Measurements from ENCODE around the gene IRAK3.

IRAK3 gene

DNA sequence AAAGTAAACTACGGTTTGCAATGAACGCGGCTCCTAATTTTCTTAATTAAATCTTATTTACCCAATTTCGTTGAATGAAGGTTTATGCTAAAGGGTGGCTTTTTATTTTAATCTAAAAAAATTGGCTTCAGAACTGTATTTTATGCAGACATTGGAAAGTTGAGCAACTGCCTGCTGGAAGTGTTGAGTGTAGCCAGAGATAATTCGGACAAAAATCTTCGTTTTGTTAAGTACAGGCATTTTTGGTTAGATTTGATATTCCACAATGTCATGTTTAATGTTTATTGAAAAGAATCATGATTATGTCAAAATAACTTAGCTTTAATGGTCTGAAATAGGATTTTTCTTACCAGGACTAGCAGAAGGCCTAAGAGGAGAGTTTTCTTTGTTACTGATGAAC lies 875 bp downstream of the IRAK3 start:
- Histone ChIP-seq H3K27me3 (replicated peaks; ENCODE audit: control insufficient read depth, insufficient read depth, low read length) (no peaks in the 10 kb centered on the region; the same call in 1 of the 2 replicates), H3K36me3 (ENCODE audit: control insufficient read depth, insufficient read depth, low read length) (no peaks in the 10 kb centered on the region), H3K4me3 (replicated peaks; ENCODE audit: low read depth, low read length) (no peak overlapping the region)
- TF ChIP-seq, protein P1, sequence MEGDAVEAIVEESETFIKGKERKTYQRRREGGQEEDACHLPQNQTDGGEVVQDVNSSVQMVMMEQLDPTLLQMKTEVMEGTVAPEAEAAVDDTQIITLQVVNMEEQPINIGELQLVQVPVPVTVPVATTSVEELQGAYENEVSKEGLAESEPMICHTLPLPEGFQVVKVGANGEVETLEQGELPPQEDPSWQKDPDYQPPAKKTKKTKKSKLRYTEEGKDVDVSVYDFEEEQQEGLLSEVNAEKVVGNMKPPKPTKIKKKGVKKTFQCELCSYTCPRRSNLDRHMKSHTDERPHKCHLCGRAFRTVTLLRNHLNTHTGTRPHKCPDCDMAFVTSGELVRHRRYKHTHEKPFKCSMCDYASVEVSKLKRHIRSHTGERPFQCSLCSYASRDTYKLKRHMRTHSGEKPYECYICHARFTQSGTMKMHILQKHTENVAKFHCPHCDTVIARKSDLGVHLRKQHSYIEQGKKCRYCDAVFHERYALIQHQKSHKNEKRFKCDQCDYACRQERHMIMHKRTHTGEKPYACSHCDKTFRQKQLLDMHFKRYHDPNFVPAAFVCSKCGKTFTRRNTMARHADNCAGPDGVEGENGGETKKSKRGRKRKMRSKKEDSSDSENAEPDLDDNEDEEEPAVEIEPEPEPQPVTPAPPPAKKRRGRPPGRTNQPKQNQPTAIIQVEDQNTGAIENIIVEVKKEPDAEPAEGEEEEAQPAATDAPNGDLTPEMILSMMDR (IDR thresholded peaks at IDR 0.05; ENCODE audit: insufficient read depth, low read length, poor library complexity, severe bottlenecking), result no peak
- no peak for DNase-seq (ENCODE audit: extremely low read depth, insufficient read length)

DNA sequence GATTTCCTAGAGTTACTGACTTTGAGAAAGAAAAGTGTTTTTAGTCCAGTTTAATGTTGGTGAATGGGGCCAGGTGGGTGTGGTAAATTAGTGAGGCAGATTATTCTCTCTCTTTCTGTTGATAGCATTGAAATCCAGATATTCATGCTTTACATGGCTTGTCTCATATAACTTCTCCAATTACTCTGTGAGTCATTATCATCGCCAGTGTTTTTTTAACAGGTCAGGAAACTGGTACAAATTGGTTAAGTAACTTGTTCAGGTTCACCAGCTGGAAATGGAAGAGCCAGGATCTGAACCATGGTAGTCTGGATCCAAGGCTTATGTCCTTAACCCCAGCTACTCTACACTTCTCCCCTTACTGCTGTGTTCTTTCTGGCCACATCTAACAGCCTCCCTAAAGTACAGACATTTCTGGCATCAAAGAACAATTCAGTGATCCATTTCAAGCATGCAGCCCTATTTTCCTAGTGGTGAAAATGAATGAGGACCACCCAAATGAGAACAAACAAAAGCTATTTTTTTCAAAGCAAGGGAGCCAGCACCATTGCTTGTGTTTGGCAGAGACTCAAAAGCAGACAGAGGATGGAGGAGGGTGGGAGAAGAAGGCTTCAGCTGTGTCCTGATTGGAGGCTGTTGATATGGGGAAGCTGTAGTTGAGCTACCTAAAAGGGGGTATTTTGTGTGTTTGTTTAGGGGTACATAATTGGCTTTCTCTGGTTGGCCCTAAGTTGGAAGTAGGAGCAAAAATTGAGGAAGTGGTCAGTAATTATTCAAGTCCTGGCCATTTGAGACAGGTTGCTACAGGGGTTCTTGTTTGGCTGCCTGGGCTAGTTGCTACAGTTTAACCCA lies 1.7 kb downstream of the IRAK3 start:
- DNase-seq (ENCODE audit: extremely low read depth, insufficient read length), result no peak
- no peaks in the 10 kb centered on the region; the same call in 1 of the 2 replicates for H3K27me3 ChIP-seq (replicated peaks; ENCODE audit: control insufficient read depth, insufficient read depth, low read length)
- no peaks in the 10 kb centered on the region for H3K36me3 ChIP-seq (ENCODE audit: control insufficient read depth, insufficient read depth, low read length)
- TF ChIP-seq, protein P1 (IDR thresholded peaks at IDR 0.05; ENCODE audit: insufficient read depth, low read length, poor library complexity, severe bottlenecking), result no peak
- H3K4me3 ChIP-seq (replicated peaks; ENCODE audit: low read depth, low read length), result no peak overlapping the region

GRCh38 chr12:66191547-66192126 lies 2.6 kb downstream of the IRAK3 start:
- TF ChIP-seq, protein P1 (IDR thresholded peaks at IDR 0.05; ENCODE audit: insufficient read depth, low read length, poor library complexity, severe bottlenecking), result no peak
- H3K36me3 ChIP-seq (ENCODE audit: control insufficient read depth, insufficient read depth, low read length), result no peaks in the 10 kb centered on the region
- H3K4me3 ChIP-seq (replicated peaks; ENCODE audit: low read depth, low read length), result no peak overlapping the region
- DNase-seq (ENCODE audit: extremely low read depth, insufficient read length), result no peak
- H3K27me3 ChIP-seq (replicated peaks; ENCODE audit: control insufficient read depth, insufficient read depth, low read length), result no peaks in the 10 kb centered on the region; the same call in 1 of the 2 replicates

DNA sequence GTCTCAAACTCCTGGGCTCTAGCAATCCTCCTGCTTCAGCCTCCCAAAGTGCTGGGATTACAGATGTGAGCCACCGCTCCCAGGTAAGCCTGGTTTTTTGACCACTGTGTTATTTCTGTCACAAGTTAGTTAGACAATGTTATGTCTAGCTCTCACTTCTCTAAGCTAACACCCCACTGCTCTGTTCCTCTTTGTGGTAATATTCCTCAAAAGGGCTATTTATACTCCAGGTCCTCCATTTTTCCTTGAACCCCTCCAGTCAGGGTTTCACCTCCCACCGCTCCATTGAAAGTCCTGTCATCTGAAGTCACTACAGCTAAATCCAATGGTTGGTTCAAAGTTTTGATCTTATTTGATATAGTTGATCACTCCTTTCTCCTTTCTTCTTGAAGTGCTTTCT lies 5.1 kb downstream of the IRAK3 start:
- no peaks in the 10 kb centered on the region for H3K36me3 ChIP-seq (ENCODE audit: control insufficient read depth, insufficient read depth, low read length)
- H3K27me3 ChIP-seq (replicated peaks; ENCODE audit: control insufficient read depth, insufficient read depth, low read length), result no peaks in the 10 kb centered on the region; the same call in 1 of the 2 replicates
- DNase-seq (ENCODE audit: extremely low read depth, insufficient read length), result no peak
- TF ChIP-seq, protein P1 (IDR thresholded peaks at IDR 0.05; ENCODE audit: insufficient read depth, low read length, poor library complexity, severe bottlenecking), result no peak
- no peak overlapping the region for H3K4me3 ChIP-seq (replicated peaks; ENCODE audit: low read depth, low read length)

GRCh38 chr12:66195242-66195641 lies 6.2 kb downstream of the IRAK3 start:
- TF ChIP-seq, protein P1 (IDR thresholded peaks at IDR 0.05; ENCODE audit: insufficient read depth, low read length, poor library complexity, severe bottlenecking), result no peak
- no peak for DNase-seq (ENCODE audit: extremely low read depth, insufficient read length)
- Histone ChIP-seq H3K36me3 (ENCODE audit: control insufficient read depth, insufficient read depth, low read length) (no peaks in the 10 kb centered on the region), H3K27me3 (replicated peaks; ENCODE audit: control insufficient read depth, insufficient read depth, low read length) (no peaks in the 10 kb centered on the region), H3K4me3 (replicated peaks; ENCODE audit: low read depth, low read length) (no peak overlapping the region)
